GM18868 (cell line): ENCODE data around the gene FAM168A.

Experiments
- ATAC-seq: cut with Tn5 transposase; IDR thresholded peaks from one replicate; pipeline ENCODE4 v1.9.1; 2021; ENCODE audit warnings: mild to moderate bottlenecking, moderate library complexity; ENCODE audit not compliant: unreplicated experiment

FAM168A gene

DNA sequence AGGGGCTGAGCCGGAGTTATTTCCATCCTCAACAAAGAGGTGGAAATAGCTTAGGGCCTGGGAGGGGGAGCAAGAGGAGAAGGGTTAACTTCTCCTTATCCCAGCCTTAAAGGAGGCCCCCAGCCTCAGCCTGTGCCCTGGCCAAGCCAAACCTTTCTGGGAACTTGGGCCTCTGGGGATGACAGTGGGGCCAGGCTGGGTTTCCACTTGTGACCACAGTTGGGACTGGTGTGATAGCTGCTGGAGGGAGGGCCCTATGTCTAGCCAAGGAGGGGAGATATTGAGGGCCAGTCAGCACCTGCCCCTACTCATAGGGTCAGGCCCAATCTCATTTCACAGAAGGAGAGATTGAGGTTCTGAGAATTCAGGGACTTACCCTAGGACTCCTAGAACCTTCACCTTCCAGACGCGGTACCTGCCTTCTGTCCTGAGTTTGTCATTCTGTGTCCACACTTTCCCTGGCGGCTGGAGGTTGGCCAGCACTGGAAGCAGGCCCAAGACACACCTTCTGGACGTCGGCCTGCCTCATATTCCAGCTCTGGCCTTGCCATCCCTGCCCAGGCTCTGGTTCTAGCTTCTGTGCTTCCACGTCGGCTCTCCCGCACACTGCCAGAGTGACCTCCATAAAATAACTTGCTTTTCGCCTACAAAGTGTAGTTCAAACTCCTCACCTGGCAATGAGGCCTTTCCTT, 218.6 kb downstream of the FAM168A start:
- ATAC-seq = no peak

DNA sequence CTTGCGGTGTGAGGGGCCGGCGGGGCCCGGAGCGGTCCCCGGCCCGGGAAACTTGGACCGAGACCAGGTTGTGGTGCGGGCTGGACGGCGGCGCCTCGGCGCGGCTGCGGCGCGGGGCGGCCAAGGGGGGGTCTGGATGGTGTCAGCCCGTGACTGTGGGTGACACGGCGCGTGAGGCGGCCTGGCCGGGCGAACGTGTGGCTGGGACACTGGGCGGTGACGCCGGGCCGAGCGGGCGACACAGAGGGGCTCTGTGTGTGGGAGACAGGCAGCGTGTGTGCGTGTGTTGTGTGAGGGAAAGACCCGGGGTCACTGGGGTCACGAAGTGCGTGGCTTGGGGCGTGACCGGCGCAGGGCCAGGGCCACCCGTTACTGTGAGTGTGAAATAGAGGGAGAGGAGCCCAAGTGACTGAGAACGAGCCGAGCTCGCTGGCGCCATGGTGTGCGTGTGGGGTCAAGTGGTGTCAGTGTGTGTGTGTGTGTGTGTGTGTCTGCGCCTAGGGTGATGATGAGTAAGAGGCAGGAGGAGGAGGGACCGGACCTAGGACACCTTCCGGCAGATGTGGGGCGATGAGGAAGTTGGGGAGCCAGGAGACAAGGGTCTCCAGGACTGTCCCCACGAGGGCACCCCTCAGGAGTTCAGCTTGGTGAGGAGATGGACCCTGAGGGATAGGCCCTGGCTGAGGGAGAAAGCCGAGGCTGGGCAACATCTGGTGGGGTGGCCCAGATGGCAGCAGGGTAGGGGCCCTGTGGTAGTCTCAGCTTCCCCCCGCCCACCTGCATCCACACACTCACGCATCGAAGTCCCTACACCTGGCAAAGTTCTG, 220.9 kb downstream of the FAM168A start:
- peak; percentile 4 for ATAC-seq

DNA sequence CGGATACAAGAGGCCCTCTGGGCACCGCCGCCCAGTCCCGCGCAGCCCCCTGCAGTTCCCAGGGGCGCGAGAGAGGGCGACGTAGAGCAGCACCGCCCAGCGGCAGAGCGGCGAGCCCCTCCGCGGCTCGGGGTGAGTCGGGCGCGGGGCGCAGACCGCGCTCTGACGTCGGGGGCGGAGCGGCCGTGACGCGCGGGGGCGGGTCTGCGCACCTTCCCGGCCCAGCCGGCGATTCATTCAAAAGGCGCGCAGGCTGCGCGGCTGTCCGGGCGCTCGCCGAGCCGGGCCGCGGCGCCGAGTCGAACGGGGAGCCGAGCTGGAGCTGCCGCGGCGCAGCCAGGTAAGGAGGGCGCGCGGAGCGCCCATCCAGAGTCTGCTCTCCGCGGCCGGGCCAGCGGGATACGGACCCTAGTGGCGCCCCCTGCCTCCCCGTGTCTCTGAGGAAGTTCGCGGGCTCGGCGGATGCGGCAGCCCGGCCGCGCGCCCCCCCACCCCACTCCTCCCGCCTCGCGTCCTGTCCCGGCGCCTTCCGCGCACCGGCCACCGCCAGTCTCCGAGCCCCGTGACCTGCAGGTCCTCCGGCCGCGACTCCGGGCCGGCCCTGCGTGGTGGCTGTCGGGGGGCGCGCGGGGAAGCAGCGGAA, 221.6 kb downstream of the FAM168A start, which contains the start of gene RELT:
RELT (plus strand) TSS at position 240 of the 643 bp plus-strand sequence. CDS start 12,738 bp downstream, outside the sequence.
- ATAC-seq = peak; percentile 78

DNA sequence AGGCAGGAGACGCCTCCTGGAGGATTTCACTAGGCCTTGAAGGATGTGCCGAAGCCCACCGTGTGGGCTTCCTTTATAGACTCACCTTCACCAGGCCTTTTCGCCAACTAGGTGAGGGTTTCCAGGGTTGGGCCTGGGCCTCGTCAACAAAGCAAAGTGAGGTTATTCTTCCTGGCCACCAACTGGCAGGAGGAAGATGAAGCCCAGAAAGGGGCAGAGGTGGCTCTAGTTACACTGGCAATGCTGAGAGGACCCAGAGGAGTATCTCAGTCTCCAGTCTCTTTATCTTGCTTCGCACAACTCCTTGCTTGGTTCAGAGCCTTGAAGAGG, 222.1 kb downstream of the FAM168A start:
- ATAC-seq = no peak

- ATAC-seq = no peak
Measured at GRCh38 chr11:73374151-73374550, 223.8 kb downstream of the FAM168A start.

GRCh38 chr11:73372375-73372993, 225.4 kb downstream of the FAM168A start:
- no peak for ATAC-seq

GRCh38 chr11:73367482-73368024, 230.4 kb downstream of the FAM168A start:
- ATAC-seq = no peak

DNA sequence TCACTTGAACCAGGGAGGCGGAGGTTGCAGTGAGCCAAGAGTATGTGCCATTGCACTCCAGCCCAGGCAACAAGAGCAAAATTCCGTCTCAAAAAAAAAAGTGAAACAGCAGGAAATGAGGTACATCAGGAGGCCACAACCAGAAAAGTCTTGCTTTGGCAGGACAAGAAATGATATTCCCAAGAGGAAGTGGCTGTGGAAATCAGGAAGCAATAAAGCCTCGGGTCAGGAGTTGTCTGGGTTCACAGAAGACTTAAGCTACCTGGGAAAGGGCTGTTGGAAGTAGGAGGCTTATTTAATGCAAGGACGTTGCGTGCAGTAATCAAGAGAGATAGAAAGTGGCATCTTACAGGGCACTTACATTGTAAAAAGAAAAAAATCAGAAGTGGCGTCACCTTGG, 231.0 kb downstream of the FAM168A start:
- ATAC-seq = no peak

- ATAC-seq = no peak
Measured at GRCh38 chr11:73366265-73366610, 231.7 kb downstream of the FAM168A start.

- ATAC-seq = no peak
Measured at GRCh38 chr11:73365352-73366264, 232.3 kb downstream of the FAM168A start.

- ATAC-seq = no peak
Measured at GRCh38 chr11:73363147-73363546, 234.8 kb downstream of the FAM168A start.

DNA sequence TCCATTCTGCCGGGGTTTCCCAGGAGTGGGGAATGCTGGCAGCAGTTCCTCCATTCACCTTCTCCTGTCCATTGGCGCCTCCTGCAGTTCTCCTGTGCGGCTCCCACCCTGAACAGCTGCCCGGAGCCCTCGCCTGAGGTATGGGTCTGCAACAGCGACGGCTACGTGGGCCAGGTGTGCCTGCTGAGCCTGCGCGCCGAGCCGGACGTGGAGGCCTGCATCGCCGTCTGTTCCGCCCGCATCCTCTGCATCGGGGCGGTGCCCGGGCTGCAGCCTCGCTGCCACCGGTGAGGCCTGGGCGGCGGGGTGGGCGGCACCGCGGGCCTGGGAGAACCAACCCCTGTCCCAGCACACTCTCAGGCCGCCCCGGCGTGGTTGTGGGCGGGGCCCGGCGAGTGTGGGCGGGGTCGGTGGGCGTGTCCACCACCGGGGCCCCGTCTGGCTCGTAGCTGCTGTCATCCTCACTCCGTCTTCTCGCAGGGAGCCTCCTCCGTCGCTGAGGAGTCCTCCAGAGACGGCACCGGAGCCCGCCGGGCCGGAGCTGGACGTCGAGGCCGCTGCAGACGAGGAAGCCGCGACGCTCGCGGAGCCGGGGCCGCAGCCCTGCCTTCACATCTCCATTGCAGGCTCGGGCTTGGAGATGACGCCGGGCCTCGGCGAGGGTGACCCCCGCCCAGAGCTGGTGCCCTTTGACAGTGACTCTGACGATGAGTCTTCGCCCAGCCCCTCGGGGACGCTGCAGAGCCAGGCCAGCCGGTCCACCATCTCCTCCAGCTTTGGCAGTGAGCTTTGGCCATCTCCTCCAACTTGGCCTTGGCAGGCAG, 235.7 kb downstream of the FAM168A start:
- no peak for ATAC-seq

DNA sequence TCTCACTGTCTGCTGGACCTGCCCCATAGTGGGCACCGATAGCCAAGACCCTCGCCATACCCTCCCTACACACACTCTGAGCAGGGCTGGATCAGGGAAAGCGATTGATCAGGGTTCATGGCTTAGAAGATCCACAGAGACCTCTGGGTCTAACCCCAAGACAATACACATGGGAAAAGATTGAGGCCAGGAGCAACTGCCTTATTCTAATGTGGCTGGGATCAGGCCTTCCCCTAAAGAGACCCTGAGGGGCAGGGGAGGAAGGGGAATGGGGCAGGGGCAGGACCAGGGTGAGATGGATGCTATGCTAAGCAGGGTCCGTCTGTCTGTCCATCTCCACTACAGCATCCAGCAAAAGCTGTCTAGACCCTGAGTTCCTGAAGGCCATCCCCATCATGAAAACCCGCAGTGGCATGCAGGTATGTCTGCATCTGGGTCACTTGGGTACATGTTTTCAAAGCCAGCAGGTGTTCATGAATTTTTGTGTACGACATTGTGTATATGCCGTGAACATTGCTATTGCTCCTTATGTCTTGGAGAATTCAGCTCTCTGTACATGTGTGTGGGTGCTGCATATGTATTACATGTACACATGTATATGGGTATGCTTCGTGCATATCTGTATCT, 237.1 kb downstream of the FAM168A start:
- ATAC-seq = no peak

DNA sequence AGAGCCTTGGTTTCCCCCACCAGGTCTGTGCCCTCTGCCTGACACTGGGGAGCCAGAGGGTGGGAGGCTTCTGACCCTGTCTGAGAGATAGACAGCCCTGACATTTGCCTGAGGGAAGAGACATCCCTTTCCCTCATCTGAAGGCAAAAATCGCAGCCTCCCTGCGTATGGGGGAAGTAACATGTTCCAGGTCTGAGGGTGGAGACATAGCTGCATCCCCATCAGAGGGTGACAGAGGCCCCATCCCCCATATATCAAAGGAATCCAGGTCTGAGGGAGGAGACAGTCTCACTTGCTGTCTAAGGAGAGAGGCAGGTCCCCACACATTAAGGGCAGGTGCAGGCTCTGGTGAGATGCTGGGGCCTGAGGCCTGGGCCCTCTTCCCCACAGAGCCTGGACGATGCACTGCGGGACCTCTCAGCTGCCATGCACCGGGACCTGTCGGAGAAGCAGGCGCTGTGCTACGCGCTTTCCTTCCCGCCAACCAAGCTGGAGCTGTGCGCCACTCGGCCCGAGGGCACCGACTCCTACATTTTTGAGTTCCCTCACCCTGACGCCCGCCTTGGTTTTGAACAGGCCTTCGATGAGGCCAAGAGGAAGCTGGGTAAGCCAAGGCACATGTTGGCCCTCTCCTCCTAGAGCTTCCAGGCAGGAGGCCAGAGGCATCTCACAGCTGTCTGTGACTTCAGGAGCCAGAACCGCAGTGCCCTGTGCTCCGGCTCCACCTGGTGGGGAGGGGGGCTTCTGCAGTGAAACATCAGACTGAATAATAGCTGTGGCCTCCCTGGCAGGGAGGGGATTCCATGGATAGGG, 237.8 kb downstream of the FAM168A start:
- ATAC-seq = no peak

DNA sequence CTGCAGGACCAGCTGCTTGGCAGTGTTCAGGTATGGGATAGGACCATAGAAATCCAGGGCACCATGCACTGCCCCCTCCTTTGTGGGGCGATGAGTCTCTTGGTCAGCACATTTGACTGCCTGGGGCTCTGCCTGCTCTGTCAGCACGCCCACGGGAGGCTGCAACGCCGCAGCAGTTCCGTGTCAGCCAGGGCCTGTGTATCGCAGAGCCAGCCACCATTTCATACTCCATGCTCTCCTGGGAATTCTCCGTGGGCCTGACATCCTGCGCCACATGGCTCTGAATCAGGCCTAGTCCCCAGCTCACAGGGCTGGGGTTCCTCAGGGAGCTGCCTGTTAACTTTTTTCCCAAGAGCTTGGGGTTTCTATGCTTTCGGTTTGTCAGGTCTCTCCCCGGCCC, 238.6 kb downstream of the FAM168A start:
- ATAC-seq = no peak

DNA sequence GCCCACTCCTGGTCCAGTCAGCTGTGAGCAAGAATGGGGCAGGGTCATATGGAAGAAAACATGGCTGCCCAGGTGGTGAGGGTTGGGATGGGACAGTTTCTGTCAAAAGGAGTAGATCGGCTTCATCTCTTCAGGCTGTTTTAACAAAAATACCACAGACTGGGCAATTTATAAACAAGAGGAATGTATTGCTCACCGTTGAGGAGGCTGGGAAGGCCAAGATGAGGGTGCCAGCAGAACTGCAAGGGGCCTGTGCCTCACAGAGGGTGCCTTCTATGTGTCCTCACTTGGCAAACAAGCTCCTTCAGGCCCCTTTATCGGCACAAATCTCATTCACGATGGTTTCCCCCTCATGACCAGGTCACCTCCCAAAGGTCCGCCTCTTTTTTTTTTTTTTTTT, 239.8 kb downstream of the FAM168A start:
- no peak for ATAC-seq

GRCh38 chr11:73356979-73357860, 240.7 kb downstream of the FAM168A start:
- ATAC-seq = no peak
